Hepatocyte (in vitro differentiated cells): ENCODE data around the gene CHP1. TPM values are rescaled to one million over a fixed set of nuclear protein-coding genes. Genes with fewer than 3 reads are reported as not detected.
A peak's percentile ranks its signal among the peaks of the same experiment; 100 is the strongest.
"Not testable (repeated sequence)": the region's sequence is repeated elsewhere in the genome, so short reads cannot be mapped to it uniquely, and the experiment has no call there.

Source experiments
- DNase-seq: peaks from one replicate; pipeline ENCODE4 v3.0.0-alpha.2; 2016; ENCODE audit warnings: low spot score
- H2AFZ ChIP-seq: fragments of 200-600 bp; sonication (generic); 2 replicates; pipeline ENCODE4 v1.6.0; 2016; ENCODE audit warnings: antibody characterized with exemption, mild to moderate bottlenecking
- H3K27ac ChIP-seq: fragments of 200-600 bp; sonication (generic); 2 replicates; pipeline ENCODE4 v1.5.1; 2016; ENCODE audit warnings: mild to moderate bottlenecking
- H3K27me3 ChIP-seq: fragments of 200-600 bp; sonication (generic); 2 replicates; pipeline ENCODE4 v1.6.1; 2016
- H3K36me3 ChIP-seq: fragments of 200-600 bp; sonication (generic); replicated peaks from 2 replicates; pipeline ENCODE4 v1.5.1; 2016; ENCODE audit warnings: low read depth; ENCODE audit not compliant: insufficient read depth
- H3K4me1 ChIP-seq: fragments of 200-600 bp; sonication (generic); 2 replicates; pipeline ENCODE4 v1.5.1; 2016; ENCODE audit warnings: mild to moderate bottlenecking, moderate library complexity; ENCODE audit not compliant: insufficient read depth
- H3K4me2 ChIP-seq: fragments of 200-600 bp; sonication (generic); 2 replicates; pipeline ENCODE4 v1.6.0; 2016
- H3K4me3 ChIP-seq: fragments of 200-600 bp; sonication (generic); 2 replicates; pipeline ENCODE4 v1.5.1; 2016; ENCODE audit warnings: mild to moderate bottlenecking
- H3K79me2 ChIP-seq: fragments of 200-600 bp; sonication (generic); 2 replicates; pipeline ENCODE4 v1.6.0; 2017; ENCODE audit warnings: mild to moderate bottlenecking
- H3K9me2 ChIP-seq: fragments of 200-600 bp; sonication (generic); replicated peaks from 2 replicates; pipeline ENCODE4 v1.6.0; 2017; ENCODE audit warnings: mild to moderate bottlenecking; ENCODE audit not compliant: insufficient read depth
- H3K9me3 ChIP-seq: fragments of 200-600 bp; sonication (generic); 2 replicates; pipeline ENCODE4 v1.5.1; 2016; ENCODE audit warnings: low read depth, mild to moderate bottlenecking
- H4K20me1 ChIP-seq: fragments of 200-600 bp; sonication (generic); 2 replicates; pipeline ENCODE4 v1.6.0; 2016; ENCODE audit warnings: mild to moderate bottlenecking; ENCODE audit not compliant: insufficient read depth, poor library complexity, severe bottlenecking
- EZH2 ChIP-seq: fragments of 200-600 bp; sonication (generic); IDR thresholded peaks from 2 replicates; pipeline ENCODE4 v1.6.1; 2016; ENCODE audit warnings: antibody characterized with exemption, mild to moderate bottlenecking, borderline replicate concordance
- EZH2phosphoT487 ChIP-seq: fragments of 200-600 bp; sonication (generic); IDR thresholded peaks from one replicate; pipeline ENCODE4 v1.6.1; 2018; ENCODE audit warnings: antibody characterized with exemption, mild to moderate bottlenecking, low read depth, moderate library complexity; ENCODE audit not compliant: unreplicated experiment, severe bottlenecking
- WGBS: methylation state at CpG from one replicate; pipeline ENCODE4 v1.1.6; 2016; ENCODE audit warnings: low lambda C conversion rate; ENCODE audit errors: missing lambda C conversion rate; 5-methylcytosine and 5-hydroxymethylcytosine counted together
- polyA plus RNA-seq: library from polyadenylated mRNA; unstranded; fragments of >200 nt; fragmentation: Nextera tagmentation; extraction: Ambion mirVana; gene quantifications from 2 replicates; pipeline ENCODE4 v1.2.1, GENCODE V29; 2016
- total RNA-seq: library from RNA; depleted of rRNA; stranded (reverse); fragments of >200 nt; gene quantifications from 2 replicates; pipeline ENCODE4 v1.2.3, GENCODE V29; 2014
- TF ChIP-seq, protein P1 (sequence below): fragments of 200-600 bp; sonication (generic); IDR thresholded peaks from 2 replicates; pipeline ENCODE4 v1.5.1; 2016; ENCODE audit warnings: antibody characterized with exemption, mild to moderate bottlenecking; ENCODE audit not compliant: poor library complexity

The CHP1 gene
- total and polyA plus RNA-seq, 2 experiments from 2014 or later = 39.0 to 163 TPM

DNA sequence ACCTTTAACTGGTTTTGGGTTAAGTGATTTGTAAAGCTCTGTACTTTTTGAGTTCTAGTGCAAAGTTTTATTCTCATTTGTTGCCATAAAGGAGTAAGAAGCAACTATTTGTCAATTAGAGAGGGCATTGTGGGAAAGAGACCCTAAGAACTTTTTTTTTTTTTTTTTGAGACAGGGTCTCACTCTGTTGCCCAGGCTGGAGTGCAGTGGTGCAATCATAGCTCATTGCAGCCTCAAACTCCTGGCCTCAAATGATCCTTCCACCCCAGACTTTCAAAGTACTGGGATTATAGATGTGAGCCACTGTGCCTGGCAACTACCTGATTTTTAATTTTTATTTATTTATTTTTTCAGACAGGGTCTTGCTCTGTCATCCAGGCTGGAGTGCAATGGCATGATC lies 4.9 kb downstream of the CHP1 start:
- TF ChIP-seq EZH2phosphoT487 = no peak
- no peak for TF ChIP-seq EZH2
- TF ChIP-seq, protein P1, sequence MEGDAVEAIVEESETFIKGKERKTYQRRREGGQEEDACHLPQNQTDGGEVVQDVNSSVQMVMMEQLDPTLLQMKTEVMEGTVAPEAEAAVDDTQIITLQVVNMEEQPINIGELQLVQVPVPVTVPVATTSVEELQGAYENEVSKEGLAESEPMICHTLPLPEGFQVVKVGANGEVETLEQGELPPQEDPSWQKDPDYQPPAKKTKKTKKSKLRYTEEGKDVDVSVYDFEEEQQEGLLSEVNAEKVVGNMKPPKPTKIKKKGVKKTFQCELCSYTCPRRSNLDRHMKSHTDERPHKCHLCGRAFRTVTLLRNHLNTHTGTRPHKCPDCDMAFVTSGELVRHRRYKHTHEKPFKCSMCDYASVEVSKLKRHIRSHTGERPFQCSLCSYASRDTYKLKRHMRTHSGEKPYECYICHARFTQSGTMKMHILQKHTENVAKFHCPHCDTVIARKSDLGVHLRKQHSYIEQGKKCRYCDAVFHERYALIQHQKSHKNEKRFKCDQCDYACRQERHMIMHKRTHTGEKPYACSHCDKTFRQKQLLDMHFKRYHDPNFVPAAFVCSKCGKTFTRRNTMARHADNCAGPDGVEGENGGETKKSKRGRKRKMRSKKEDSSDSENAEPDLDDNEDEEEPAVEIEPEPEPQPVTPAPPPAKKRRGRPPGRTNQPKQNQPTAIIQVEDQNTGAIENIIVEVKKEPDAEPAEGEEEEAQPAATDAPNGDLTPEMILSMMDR = no peak

GRCh38 chr15:41238100-41238499 lies 7.0 kb downstream of the CHP1 start:
- Histone ChIP-seq H2AFZ (no peak overlapping the region), H3K9me3 (no peaks in the 10 kb centered on the region), H3K36me3 (no peaks in the 10 kb centered on the region), H3K79me2 (peaks cover 87% of the 10 kb centered on the region), H3K27ac (no peak overlapping the region), H3K4me2 (no peak overlapping the region), H3K4me3 (no peak overlapping the region), H3K4me1 (peaks cover 20% of the 10 kb centered on the region), H4K20me1 (no peaks in the 10 kb centered on the region), H3K9me2 (no peaks in the 10 kb centered on the region), H3K27me3 (no peaks in the 10 kb centered on the region)
- 75% methylated on average over 5 of the region's 5 CpGs for WGBS
- DNase-seq = no peak
- TF ChIP-seq EZH2phosphoT487 (no peak), EZH2 (no peak)

More for the DNA sequence above, 4.9 kb downstream of the CHP1 start:
- H3K36me3 ChIP-seq = no peaks in the 10 kb centered on the region
- H3K79me2 ChIP-seq = peaks cover 93% of the 10 kb centered on the region
- no peak overlapping the region for H3K27ac ChIP-seq
- no peaks in the 10 kb centered on the region for H3K9me2 ChIP-seq
- no peaks in the 10 kb centered on the region for H4K20me1 ChIP-seq
- H3K4me1 ChIP-seq = peaks cover 18% of the 10 kb centered on the region
- H3K4me3 ChIP-seq = no peak overlapping the region
- no peaks in the 10 kb centered on the region for H3K27me3 ChIP-seq
- H2AFZ ChIP-seq = no peak overlapping the region
- H3K9me3 ChIP-seq = no peaks in the 10 kb centered on the region
- no peak overlapping the region for H3K4me2 ChIP-seq
- DNase-seq = no peak

- Histone ChIP-seq H3K4me2 (peak overlapping the region; percentile 43), H3K27ac (peak overlapping the region; percentile 73), H3K27me3 (no peaks in the 10 kb centered on the region), H3K9me2 (no peaks in the 10 kb centered on the region), H3K4me3 (no peak overlapping the region), H3K4me1 (peaks cover 18% of the 10 kb centered on the region), H2AFZ (no peak overlapping the region), H3K79me2 (peaks cover 58% of the 10 kb centered on the region), H4K20me1 (no peaks in the 10 kb centered on the region), H3K9me3 (no peaks in the 10 kb centered on the region), H3K36me3 (no peaks in the 10 kb centered on the region)
- 63% methylated on average over 6 of the region's 6 CpGs for WGBS
- DNase-seq = peak; percentile 61
- TF ChIP-seq, protein P1 = no peak
- TF ChIP-seq EZH2 (no peak), EZH2phosphoT487 (no peak)
Measured at GRCh38 chr15:41241221-41241964, 10.3 kb downstream of the CHP1 start.

- H3K27ac ChIP-seq, H3K9me3 ChIP-seq, H3K36me3 ChIP-seq, DNase-seq, H3K4me1 ChIP-seq, H2AFZ ChIP-seq, H3K4me2 ChIP-seq, H3K27me3 ChIP-seq, H3K4me3 ChIP-seq, H4K20me1 ChIP-seq, H3K9me2 ChIP-seq: not testable (repeated sequence)
- peaks cover 18% of the 10 kb centered on the region for H3K79me2 ChIP-seq
- WGBS = 92% methylated on average over 8 of the region's 8 CpGs
Measured at GRCh38 chr15:41250745-41251144, 19.7 kb downstream of the CHP1 start.
